HG03064 (cell line): ENCODE results near the gene QSOX2.
"Not testable (repeated sequence)": the region's sequence is repeated elsewhere in the genome, so short reads cannot be mapped to it uniquely, and the experiment has no call there.

Source experiments
- ATAC-seq: cut with Tn5 transposase; IDR thresholded peaks from one replicate; pipeline ENCODE4 v1.9.1; 2021; ENCODE audit warnings: low read depth; ENCODE audit not compliant: unreplicated experiment

QSOX2 gene

GRCh38 chr9:136240941-136241340 is 4.7 kb downstream of the QSOX2 start:
- ATAC-seq: no peak

- ATAC-seq: no peak
Observed at GRCh38 chr9:136239983-136240330, 5.7 kb downstream of the QSOX2 start.

- ATAC-seq: no peak
Observed at GRCh38 chr9:136239135-136239982, 6.3 kb downstream of the QSOX2 start.

GRCh38 chr9:136238342-136238732 is 7.3 kb downstream of the QSOX2 start:
- ATAC-seq: no peak

- ATAC-seq: no peak
Observed at GRCh38 chr9:136237486-136238341, 7.9 kb downstream of the QSOX2 start.

- not testable (repeated sequence) for ATAC-seq
Observed at GRCh38 chr9:136236471-136237410, 8.9 kb downstream of the QSOX2 start.

GRCh38 chr9:136235709-136236455 is 9.7 kb downstream of the QSOX2 start:
- ATAC-seq: no peak

- ATAC-seq: no peak
Observed at GRCh38 chr9:136235171-136235570, 10.4 kb downstream of the QSOX2 start.

GRCh38 chr9:136234597-136234996 is 11.0 kb downstream of the QSOX2 start:
- ATAC-seq: no peak

- no peak for ATAC-seq
Observed at GRCh38 chr9:136233868-136234267, 11.7 kb downstream of the QSOX2 start.

GRCh38 chr9:136233411-136233810 is 12.2 kb downstream of the QSOX2 start:
- no peak for ATAC-seq

- ATAC-seq: no peak
Observed at GRCh38 chr9:136232969-136233368, 12.6 kb downstream of the QSOX2 start.

- ATAC-seq: no peak
Observed at GRCh38 chr9:136231478-136232297, 13.9 kb downstream of the QSOX2 start.

GRCh38 chr9:136230773-136231172 is 14.8 kb downstream of the QSOX2 start:
- no peak for ATAC-seq

- no peak for ATAC-seq
Observed at GRCh38 chr9:136230365-136230764, 15.2 kb downstream of the QSOX2 start.

GRCh38 chr9:136229096-136230065 is 16.2 kb downstream of the QSOX2 start:
- ATAC-seq: no peak

GRCh38 chr9:136228107-136228875 is 17.3 kb downstream of the QSOX2 start:
- no peak for ATAC-seq
